ENCODE results near the gene KLRC3.
"Not testable (repeated sequence)": the region's sequence is repeated elsewhere in the genome, so short reads cannot be mapped to it uniquely, and the experiment has no call there.

GRCh38 chr12:10396176-10396575 is 24.2 kb downstream of the KLRC3 start:
- not testable (repeated sequence) for TF ChIP-seq POLR2A, CTCF (IDR thresholded peaks at IDR 0.05)
